ENCODE results near the gene SPANXB1.
"Not testable (repeated sequence)": the region's sequence is repeated elsewhere in the genome, so short reads cannot be mapped to it uniquely, and the experiment has no call there.

SPANXB1 gene

DNA sequence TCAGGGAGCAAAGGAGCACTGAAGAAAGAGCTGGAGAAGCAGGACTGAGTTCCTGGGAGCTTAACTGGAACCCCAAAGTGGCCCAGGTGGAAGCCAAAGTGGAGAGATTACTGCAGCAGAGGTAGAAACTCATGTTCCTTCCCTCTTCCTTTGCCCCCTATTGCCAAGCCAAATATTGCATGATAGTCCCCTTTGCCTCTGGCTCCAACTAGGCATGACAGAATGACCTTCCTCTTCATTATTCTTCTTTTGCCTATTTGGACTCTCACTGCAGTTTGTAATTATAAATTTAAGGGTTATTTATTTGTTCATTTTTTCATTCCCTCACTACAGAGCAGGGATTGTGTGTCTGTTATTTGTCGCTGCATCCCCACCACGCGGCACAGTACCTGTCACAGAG lies 22.1 kb upstream of the SPANXB1 start:
- Histone ChIP-seq H3K4me3 (ENCODE audit: low read length) (no peak overlapping the region), H3K4me1 (ENCODE audit: control insufficient read depth, low read length) (no peaks in the 10 kb centered on the region), H3K9me3 (ENCODE audit: control insufficient read depth, insufficient read depth, low read length) (no peaks in the 10 kb centered on the region), H3K4me2 (ENCODE audit: low read length) (no peak overlapping the region), H3K79me2 (ENCODE audit: control insufficient read depth, low read length) (no peaks in the 10 kb centered on the region), H4K20me1 (ENCODE audit: control insufficient read depth, insufficient read depth, low read depth, low read length) (no peaks in the 10 kb centered on the region), H3K9me2 (replicated peaks; ENCODE audit: control insufficient read depth, low read length) (no peaks in the 10 kb centered on the region), H3K36me3 (ENCODE audit: control insufficient read depth, low read length) (no peaks in the 10 kb centered on the region), H3F3A (ENCODE audit: control insufficient read depth, insufficient read depth) (no peaks in the 10 kb centered on the region), H3K27me3 (ENCODE audit: control insufficient read depth, low read length) (no peaks in the 10 kb centered on the region), H3K27ac (ENCODE audit: low read depth, low read length) (no peak overlapping the region)
- no peak for TF ChIP-seq EZH2phosphoT487 (IDR thresholded peaks at IDR 0.05; ENCODE audit: borderline replicate concordance, low read length)
- TF ChIP-seq, protein P1, sequence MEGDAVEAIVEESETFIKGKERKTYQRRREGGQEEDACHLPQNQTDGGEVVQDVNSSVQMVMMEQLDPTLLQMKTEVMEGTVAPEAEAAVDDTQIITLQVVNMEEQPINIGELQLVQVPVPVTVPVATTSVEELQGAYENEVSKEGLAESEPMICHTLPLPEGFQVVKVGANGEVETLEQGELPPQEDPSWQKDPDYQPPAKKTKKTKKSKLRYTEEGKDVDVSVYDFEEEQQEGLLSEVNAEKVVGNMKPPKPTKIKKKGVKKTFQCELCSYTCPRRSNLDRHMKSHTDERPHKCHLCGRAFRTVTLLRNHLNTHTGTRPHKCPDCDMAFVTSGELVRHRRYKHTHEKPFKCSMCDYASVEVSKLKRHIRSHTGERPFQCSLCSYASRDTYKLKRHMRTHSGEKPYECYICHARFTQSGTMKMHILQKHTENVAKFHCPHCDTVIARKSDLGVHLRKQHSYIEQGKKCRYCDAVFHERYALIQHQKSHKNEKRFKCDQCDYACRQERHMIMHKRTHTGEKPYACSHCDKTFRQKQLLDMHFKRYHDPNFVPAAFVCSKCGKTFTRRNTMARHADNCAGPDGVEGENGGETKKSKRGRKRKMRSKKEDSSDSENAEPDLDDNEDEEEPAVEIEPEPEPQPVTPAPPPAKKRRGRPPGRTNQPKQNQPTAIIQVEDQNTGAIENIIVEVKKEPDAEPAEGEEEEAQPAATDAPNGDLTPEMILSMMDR (IDR thresholded peaks at IDR 0.05; ENCODE audit: low read depth, low read length, poor library complexity, severe bottlenecking), result no peak

GRCh38 chrX:140983730-140984129 lies 18.7 kb upstream of the SPANXB1 start:
- Histone ChIP-seq H3K4me3 (ENCODE audit: low read length) (no peak overlapping the region), H3K27ac (ENCODE audit: low read depth, low read length) (no peak overlapping the region), H3K27me3 (ENCODE audit: control insufficient read depth, low read length) (no peaks in the 10 kb centered on the region), H3K79me2 (ENCODE audit: control insufficient read depth, low read length) (no peaks in the 10 kb centered on the region), H3K9me2 (replicated peaks; ENCODE audit: control insufficient read depth, low read length) (no peaks in the 10 kb centered on the region), H3F3A (ENCODE audit: control insufficient read depth, insufficient read depth) (no peaks in the 10 kb centered on the region), H3K4me2 (ENCODE audit: low read length) (no peak overlapping the region), H3K36me3 (ENCODE audit: control insufficient read depth, low read length) (no peaks in the 10 kb centered on the region), H3K9me3 (ENCODE audit: control insufficient read depth, insufficient read depth, low read length) (no peaks in the 10 kb centered on the region), H3K4me1 (ENCODE audit: control insufficient read depth, low read length) (no peaks in the 10 kb centered on the region), H4K20me1 (ENCODE audit: control insufficient read depth, insufficient read depth, low read depth, low read length) (no peaks in the 10 kb centered on the region)
- TF ChIP-seq, protein P1 (IDR thresholded peaks at IDR 0.05; ENCODE audit: low read depth, low read length, poor library complexity, severe bottlenecking), result no peak
- no peak for TF ChIP-seq EZH2phosphoT487 (IDR thresholded peaks at IDR 0.05; ENCODE audit: borderline replicate concordance, low read length)

DNA sequence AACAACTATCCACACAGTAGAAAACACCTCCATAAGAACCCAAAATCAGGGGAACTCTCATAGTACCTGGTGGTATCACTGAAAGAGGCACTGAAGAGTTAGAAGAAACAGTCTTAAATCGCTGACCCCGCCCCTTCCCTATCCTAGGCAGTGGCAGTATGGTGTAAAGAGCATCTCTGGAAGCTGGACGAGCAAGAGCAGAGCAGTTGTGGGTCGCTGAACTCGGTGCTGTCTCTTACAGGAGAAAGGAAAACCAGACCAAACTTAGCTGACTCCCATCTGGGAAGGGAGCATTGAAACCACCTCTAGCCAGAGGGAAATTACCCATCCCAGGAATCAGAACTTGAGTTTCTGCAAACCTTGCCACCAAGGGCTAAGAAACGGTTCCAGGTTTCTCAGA lies 2.8 kb downstream of the SPANXB1 start:
- H3K27me3 ChIP-seq (ENCODE audit: control insufficient read depth, low read length); H3K9me2 ChIP-seq (replicated peaks; ENCODE audit: control insufficient read depth, low read length); H3K4me1 ChIP-seq (ENCODE audit: control insufficient read depth, low read length); H3K36me3 ChIP-seq (ENCODE audit: control insufficient read depth, low read length); H3K4me2 ChIP-seq (ENCODE audit: low read length); H4K20me1 ChIP-seq (ENCODE audit: control insufficient read depth, insufficient read depth, low read depth, low read length); H3K27ac ChIP-seq (ENCODE audit: low read depth, low read length); H3K4me3 ChIP-seq (ENCODE audit: low read length); H3K79me2 ChIP-seq (ENCODE audit: control insufficient read depth, low read length); H3F3A ChIP-seq (ENCODE audit: control insufficient read depth, insufficient read depth); H3K9me3 ChIP-seq (ENCODE audit: control insufficient read depth, insufficient read depth, low read length): not testable (repeated sequence)

- H4K20me1 ChIP-seq (ENCODE audit: control insufficient read depth, insufficient read depth, low read depth, low read length); H3K4me3 ChIP-seq (ENCODE audit: low read length); H3K27me3 ChIP-seq (ENCODE audit: control insufficient read depth, low read length); H3K4me2 ChIP-seq (ENCODE audit: low read length); H3K36me3 ChIP-seq (ENCODE audit: control insufficient read depth, low read length); H3F3A ChIP-seq (ENCODE audit: control insufficient read depth, insufficient read depth); H3K9me3 ChIP-seq (ENCODE audit: control insufficient read depth, insufficient read depth, low read length); H3K9me2 ChIP-seq (replicated peaks; ENCODE audit: control insufficient read depth, low read length); H3K4me1 ChIP-seq (ENCODE audit: control insufficient read depth, low read length); H3K79me2 ChIP-seq (ENCODE audit: control insufficient read depth, low read length); H3K27ac ChIP-seq (ENCODE audit: low read depth, low read length): not testable (repeated sequence)
Observed at GRCh38 chrX:141044246-141044645, 41.9 kb downstream of the SPANXB1 start.

GRCh38 chrX:141049878-141050277 lies 47.5 kb downstream of the SPANXB1 start:
- not testable (repeated sequence) for H3K4me3 ChIP-seq (ENCODE audit: low read length); H3K4me2 ChIP-seq (ENCODE audit: low read length); H3K27me3 ChIP-seq (ENCODE audit: control insufficient read depth, low read length); H3K27ac ChIP-seq (ENCODE audit: low read depth, low read length); H3K79me2 ChIP-seq (ENCODE audit: control insufficient read depth, low read length); H3K9me2 ChIP-seq (replicated peaks; ENCODE audit: control insufficient read depth, low read length); H3K9me3 ChIP-seq (ENCODE audit: control insufficient read depth, insufficient read depth, low read length); H3F3A ChIP-seq (ENCODE audit: control insufficient read depth, insufficient read depth); H3K36me3 ChIP-seq (ENCODE audit: control insufficient read depth, low read length); H4K20me1 ChIP-seq (ENCODE audit: control insufficient read depth, insufficient read depth, low read depth, low read length); H3K4me1 ChIP-seq (ENCODE audit: control insufficient read depth, low read length)

- H3K27me3 ChIP-seq (ENCODE audit: control insufficient read depth, low read length); H4K20me1 ChIP-seq (ENCODE audit: control insufficient read depth, insufficient read depth, low read depth, low read length); H3K4me1 ChIP-seq (ENCODE audit: control insufficient read depth, low read length); H3K9me3 ChIP-seq (ENCODE audit: control insufficient read depth, insufficient read depth, low read length); H3K36me3 ChIP-seq (ENCODE audit: control insufficient read depth, low read length); H3K4me3 ChIP-seq (ENCODE audit: low read length); H3K27ac ChIP-seq (ENCODE audit: low read depth, low read length); H3K4me2 ChIP-seq (ENCODE audit: low read length); H3F3A ChIP-seq (ENCODE audit: control insufficient read depth, insufficient read depth); H3K9me2 ChIP-seq (replicated peaks; ENCODE audit: control insufficient read depth, low read length); H3K79me2 ChIP-seq (ENCODE audit: control insufficient read depth, low read length): not testable (repeated sequence)
Observed at GRCh38 chrX:141052098-141052497, 49.7 kb downstream of the SPANXB1 start.
